GM12875 (cell line): ENCODE results near the gene EDAR.
A peak's percentile ranks its signal among the peaks of the same experiment; 100 is the strongest.

Experiments used
- H3K4me3 ChIP-seq: one replicate; pipeline ENCODE4 v1.5.1; 2011; ENCODE audit warnings: low read depth, low read length, control low read depth
- CTCF ChIP-seq: IDR thresholded peaks from 2 replicates; pipeline ENCODE4 v1.5.1; 2011; ENCODE audit warnings: low read depth, mild to moderate bottlenecking, control low read depth, inconsistent platforms, low read length, moderate library complexity, borderline replicate concordance; ENCODE audit not compliant: insufficient read depth

Gene EDAR

DNA sequence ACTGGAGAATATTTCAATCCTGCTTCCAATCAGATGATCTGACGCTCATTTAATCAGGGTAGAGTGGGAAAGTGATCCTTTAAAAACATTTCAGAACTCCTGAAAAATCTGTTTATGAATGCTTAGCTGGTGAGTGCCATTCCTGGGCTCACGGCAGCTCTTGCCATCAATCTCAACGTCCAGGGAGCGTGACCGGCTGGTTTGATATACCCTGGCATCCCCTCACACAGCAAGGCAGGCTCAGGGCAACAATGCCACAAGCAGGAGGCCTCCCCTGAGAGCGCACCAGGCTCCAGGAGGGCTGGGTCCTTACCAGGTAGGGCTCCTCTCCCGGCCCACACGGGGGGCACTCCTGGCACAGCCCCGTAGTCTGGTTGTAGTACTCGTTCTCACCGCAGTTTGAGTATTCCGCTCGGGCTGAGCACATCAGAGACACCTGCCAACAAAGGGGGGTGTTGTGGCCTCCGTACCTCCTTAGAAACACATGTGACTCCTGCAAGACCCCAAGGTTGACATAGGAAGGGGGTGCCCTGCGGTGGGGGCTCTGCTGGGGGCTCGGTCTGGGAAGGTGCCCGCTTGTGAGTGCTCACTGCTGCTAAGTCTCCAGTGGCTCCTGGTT is 59.1 kb downstream of the EDAR start:
- no peak overlapping the region for H3K4me3 ChIP-seq
- TF ChIP-seq CTCF: no peak

DNA sequence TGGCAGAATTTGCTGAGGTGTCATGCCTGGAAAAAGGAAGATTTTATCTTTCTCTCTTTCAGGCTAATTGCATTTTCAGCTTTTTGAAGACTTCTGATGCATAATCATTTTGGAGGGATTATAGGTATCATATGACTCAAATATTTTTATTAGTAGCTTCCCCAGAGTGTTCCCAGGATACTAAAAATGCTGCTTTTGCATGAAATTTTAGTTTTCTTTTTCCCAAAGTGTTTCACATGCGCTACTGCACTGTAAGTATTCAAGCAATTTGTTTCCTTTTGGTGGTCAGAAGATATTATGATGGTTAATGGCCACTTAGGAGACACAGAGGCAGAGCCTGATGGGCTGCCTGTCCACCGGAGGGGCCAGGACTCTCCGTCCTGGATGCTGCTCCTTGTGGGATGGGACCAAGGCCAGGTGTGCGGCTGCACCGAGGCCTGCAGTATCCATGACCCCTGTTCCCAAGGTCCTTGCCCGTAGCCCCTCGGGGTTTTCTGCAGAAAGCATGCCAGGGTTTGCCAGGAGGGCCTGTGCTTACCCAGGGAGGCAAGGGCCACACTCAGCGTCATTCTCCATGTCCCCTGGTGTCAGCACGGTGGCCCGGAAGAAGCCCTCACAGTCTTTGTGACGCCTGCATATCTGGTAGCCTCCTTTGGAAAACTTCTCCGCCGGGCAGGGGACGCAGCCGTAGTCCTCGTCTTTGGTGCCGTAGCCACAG is 60.2 kb downstream of the EDAR start:
- no peak for TF ChIP-seq CTCF
- H3K4me3 ChIP-seq: no peak overlapping the region

GRCh38 chr2:108927936-108928659 is 60.9 kb downstream of the EDAR start:
- peak; percentile 84 for TF ChIP-seq CTCF
- no peak overlapping the region for H3K4me3 ChIP-seq

GRCh38 chr2:108927405-108927804 is 61.6 kb downstream of the EDAR start:
- TF ChIP-seq CTCF: no peak
- no peak overlapping the region for H3K4me3 ChIP-seq

GRCh38 chr2:108926561-108927380 is 62.2 kb downstream of the EDAR start:
- no peak for TF ChIP-seq CTCF
- no peak overlapping the region for H3K4me3 ChIP-seq

GRCh38 chr2:108925735-108926134 is 63.3 kb downstream of the EDAR start:
- TF ChIP-seq CTCF: no peak
- H3K4me3 ChIP-seq: no peak overlapping the region
